Peyer's patch (tissue), 4 donors: ENCODE data around the gene SPDYE4.

ENCODE experiments used
- POLR2A ChIP-seq, 2 donors: fragments of 450-650 bp; IDR thresholded peaks; one replicate each; pipeline ENCODE4 v1.5.1; 2017; ENCODE audit warnings: antibody characterized with exemption in 2 of 2, mild to moderate bottlenecking in 2 of 2, moderate library complexity in 2 of 2
- TF ChIP-seq, protein P1 (sequence below), 6 experiments: fragments of 450-650 bp in 4 of 6; fragments of 200-600 bp in 2 of 6; sonication (generic) in 1 of 6; IDR thresholded peaks; one replicate each; pipeline ENCODE4 v1.5.1; 2017 to 2019; ENCODE audit warnings: antibody characterized with exemption in 6 of 6, mild to moderate bottlenecking in 3 of 6, moderate library complexity in 1 of 6

- TF ChIP-seq, protein P1, sequence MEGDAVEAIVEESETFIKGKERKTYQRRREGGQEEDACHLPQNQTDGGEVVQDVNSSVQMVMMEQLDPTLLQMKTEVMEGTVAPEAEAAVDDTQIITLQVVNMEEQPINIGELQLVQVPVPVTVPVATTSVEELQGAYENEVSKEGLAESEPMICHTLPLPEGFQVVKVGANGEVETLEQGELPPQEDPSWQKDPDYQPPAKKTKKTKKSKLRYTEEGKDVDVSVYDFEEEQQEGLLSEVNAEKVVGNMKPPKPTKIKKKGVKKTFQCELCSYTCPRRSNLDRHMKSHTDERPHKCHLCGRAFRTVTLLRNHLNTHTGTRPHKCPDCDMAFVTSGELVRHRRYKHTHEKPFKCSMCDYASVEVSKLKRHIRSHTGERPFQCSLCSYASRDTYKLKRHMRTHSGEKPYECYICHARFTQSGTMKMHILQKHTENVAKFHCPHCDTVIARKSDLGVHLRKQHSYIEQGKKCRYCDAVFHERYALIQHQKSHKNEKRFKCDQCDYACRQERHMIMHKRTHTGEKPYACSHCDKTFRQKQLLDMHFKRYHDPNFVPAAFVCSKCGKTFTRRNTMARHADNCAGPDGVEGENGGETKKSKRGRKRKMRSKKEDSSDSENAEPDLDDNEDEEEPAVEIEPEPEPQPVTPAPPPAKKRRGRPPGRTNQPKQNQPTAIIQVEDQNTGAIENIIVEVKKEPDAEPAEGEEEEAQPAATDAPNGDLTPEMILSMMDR (IDR thresholded peaks at IDR 0.05): no peak
- TF ChIP-seq POLR2A (IDR thresholded peaks at IDR 0.05): no peak
Measured at GRCh38 chr17:8798176-8798845, 40.0 kb upstream of the SPDYE4 start.
